Thyroid gland (tissue), 4 donors: ENCODE data around the gene DAB2IP. TPM values are rescaled to one million over a fixed set of nuclear protein-coding genes. Genes with fewer than 3 reads are reported as not detected.

ENCODE experiments used
- DNase-seq, 2 donors: peaks; one replicate each; pipeline ENCODE4 v3.0.0-alpha.2; 2019
- H3K27ac ChIP-seq, 3 donors: fragments of 200-600 bp; sonication (generic); 1 replicate in 2 of 3; 2 replicates in 1 of 3; pipeline ENCODE4 v1.5.1; 2016 to 2019; ENCODE audit warnings: mild to moderate bottlenecking in 1 of 3, moderate library complexity in 1 of 3
- H3K27me3 ChIP-seq: fragments of 200-600 bp; sonication (generic); one replicate; pipeline ENCODE4 v1.5.1; 2019
- H3K36me3 ChIP-seq, 2 donors: fragments of 200-600 bp; sonication (generic); one replicate each; pipeline ENCODE4 v1.5.1; 2016 to 2019
- H3K4me1 ChIP-seq, 2 donors: fragments of 200-600 bp; sonication (generic); one replicate each; pipeline ENCODE4 v1.5.1; 2017 to 2019
- H3K4me3 ChIP-seq, 3 donors: fragments of 200-600 bp; sonication (generic); replicated peaks in 1 of 3; 1 replicate in 2 of 3; 2 replicates in 1 of 3; pipeline ENCODE4 v1.5.1; 2016; ENCODE audit warnings: mild to moderate bottlenecking in 1 of 3
- H3K9me3 ChIP-seq: fragments of 200-600 bp; sonication (generic); one replicate; pipeline ENCODE4 v1.5.1; 2017
- CTCF ChIP-seq, 6 experiments: fragments of 200-600 bp in 3 of 6; fragments of 450-650 bp in 3 of 6; sonication (generic) in 3 of 6; IDR thresholded peaks; one replicate each; pipeline ENCODE4 v1.5.1; 2016 to 2019; ENCODE audit warnings: antibody characterized with exemption in 6 of 6, mild to moderate bottlenecking in 2 of 6, inconsistent platforms in 1 of 6, moderate library complexity in 1 of 6
- POLR2A ChIP-seq, 2 donors: fragments of 450-650 bp; IDR thresholded peaks; one replicate each; pipeline ENCODE4 v1.6.1; 2017; ENCODE audit warnings: antibody characterized with exemption in 2 of 2, mild to moderate bottlenecking in 2 of 2, moderate library complexity in 1 of 2
- WGBS, 2 donors: methylation state at CpG; one replicate each; pipeline ENCODE4 v1.1.5; 2017; 5-methylcytosine and 5-hydroxymethylcytosine counted together
- intact Hi-C: fragments of 100-400 bp; cut with DNase I; formaldehyde crosslinking; loops from one replicate; pipeline ENCODE4 v1.15.1; 2023
- total RNA-seq, 4 donors: library from RNA; depleted of rRNA; stranded (reverse); fragments of >200 nt; gene quantifications; one replicate each; pipeline ENCODE4 v1.2.3, GENCODE V29; 2016

The DAB2IP gene
- total RNA-seq, 4 donors from 2014 or later, result 26.0 to 48.5 (median 38.2) TPM

GRCh38 chr9:121685146-121685794 lies 33.8 kb downstream of the DAB2IP start:
- Histone ChIP-seq H3K27ac (no peak overlapping the region), H3K4me1 (no peaks in the 10 kb centered on the region), H3K9me3 (no peaks in the 10 kb centered on the region), H3K4me3 (no peak overlapping the region), H3K27me3 (no peaks in the 10 kb centered on the region), H3K36me3 (no peaks in the 10 kb centered on the region)
- TF ChIP-seq POLR2A (IDR thresholded peaks at IDR 0.05), result no peak
- TF ChIP-seq CTCF (IDR thresholded peaks at IDR 0.05), result no peak
- DNase-seq, result no peak
- WGBS, 2 donors, result 89 to 93% methylated on average over 14 of the region's 14 CpGs
- intact Hi-C loops, result loop anchor here (5.0 to 10.0 kb wide), 3 partner anchors 50 to 170 kb away; no protein-coding TSS in a partner anchor

- 98% methylated on average over 3 of the region's 3 CpGs for WGBS, 2 donors
- no peaks in the 10 kb centered on the region for H3K9me3 ChIP-seq
- intact Hi-C loops, result loop anchor here (5.0 to 10.0 kb wide), 3 partner anchors 51 to 169 kb away; no protein-coding TSS in a partner anchor
- H3K4me1 ChIP-seq, result no peaks in the 10 kb centered on the region
- no peak for DNase-seq
- H3K4me3 ChIP-seq, result no peak overlapping the region
- TF ChIP-seq POLR2A (IDR thresholded peaks at IDR 0.05) (no peak), CTCF (IDR thresholded peaks at IDR 0.05) (no peak)
- H3K27ac ChIP-seq, result no peak overlapping the region
- H3K27me3 ChIP-seq, result no peaks in the 10 kb centered on the region
- H3K36me3 ChIP-seq, result no peaks in the 10 kb centered on the region
Observed at GRCh38 chr9:121685795-121686377, 34.5 kb downstream of the DAB2IP start.

GRCh38 chr9:121686930-121687541 lies 35.6 kb downstream of the DAB2IP start:
- TF ChIP-seq POLR2A (IDR thresholded peaks at IDR 0.05), result no peak
- peak; percentile 59 to 92 (median 80) for TF ChIP-seq CTCF (IDR thresholded peaks at IDR 0.05)
- 52 to 61% methylated on average over 2 to 3 of the region's 3 CpGs for WGBS, 2 donors
- H3K27me3 ChIP-seq, result no peaks in the 10 kb centered on the region
- no peaks in the 10 kb centered on the region for H3K9me3 ChIP-seq
- no peaks in the 10 kb centered on the region for H3K36me3 ChIP-seq
- no peak overlapping the region for H3K4me3 ChIP-seq
- H3K27ac ChIP-seq, result peak overlapping the region in 1 of 3 donors; percentile 12
- DNase-seq, result peak; percentile 78 to 82
- intact Hi-C loops, result loop anchor here (5.0 to 10.0 kb wide), 3 partner anchors 52 to 168 kb away; no protein-coding TSS in a partner anchor
- no peaks in the 10 kb centered on the region for H3K4me1 ChIP-seq

GRCh38 chr9:121688146-121688680 lies 36.8 kb downstream of the DAB2IP start:
- no peaks in the 10 kb centered on the region for H3K9me3 ChIP-seq
- H3K4me3 ChIP-seq, result no peak overlapping the region
- H3K27me3 ChIP-seq, result no peaks in the 10 kb centered on the region
- WGBS, 2 donors, result 88 to 91% methylated on average over 12 of the region's 12 CpGs
- no peaks in the 10 kb centered on the region for H3K36me3 ChIP-seq
- H3K4me1 ChIP-seq, result peaks cover 0 to under 1% of the 10 kb centered on the region in 2 donors
- intact Hi-C loops, result loop anchor here (2.0 to 10.0 kb wide), 4 partner anchors 53 to 305 kb away; no protein-coding TSS in a partner anchor
- no peak for TF ChIP-seq CTCF (IDR thresholded peaks at IDR 0.05)
- TF ChIP-seq POLR2A (IDR thresholded peaks at IDR 0.05), result no peak
- DNase-seq, result no peak
- no peak overlapping the region for H3K27ac ChIP-seq
